Activated CD8-positive, alpha-beta memory T cell treated with anti-CD3 and anti-CD28 coated beads for 48 hours (primary cell): Measurements from ENCODE around the gene KIF12.

Source experiments
- DNase-seq, 3 experiments: peaks; one replicate each; pipeline ENCODE4 v3.0.0-alpha.2; 2020; ENCODE audit warnings: low read depth in 2 of 3, low spot score in 2 of 3

The KIF12 gene

DNA sequence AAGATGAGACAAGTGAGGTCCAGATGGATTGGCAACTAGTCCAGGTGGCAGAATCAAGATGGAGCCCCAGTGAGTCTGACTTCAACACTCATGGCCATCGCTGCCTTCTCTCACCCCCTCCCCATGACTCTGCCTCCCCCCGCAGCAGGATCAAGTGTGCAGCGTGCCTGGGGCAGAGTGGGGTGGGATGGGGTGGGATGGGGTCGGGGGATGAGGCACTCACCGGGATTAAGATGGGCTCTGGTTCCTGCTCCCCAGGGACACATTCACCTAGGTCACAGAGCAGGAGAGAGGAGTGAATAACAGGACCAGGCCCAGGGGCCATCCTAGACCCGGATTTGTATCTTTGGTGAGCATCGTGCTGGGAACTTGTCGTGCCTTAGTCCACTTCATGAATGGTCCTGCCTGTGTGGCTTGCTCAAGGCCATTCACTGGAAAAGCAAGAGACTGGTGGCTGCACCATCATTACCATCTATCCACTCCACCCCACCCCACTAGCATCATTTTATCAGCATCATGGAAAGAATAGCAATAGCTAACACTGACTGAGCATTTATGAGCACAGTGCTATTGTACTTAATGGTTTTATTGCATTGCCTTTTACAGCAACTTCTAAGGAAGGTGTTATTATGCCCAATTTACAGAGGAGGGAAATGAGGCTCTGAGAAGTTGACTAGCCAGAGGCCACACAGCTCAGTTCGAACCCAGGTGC, 29.5 kb downstream of the KIF12 start:
- DNase-seq: no peak

DNA sequence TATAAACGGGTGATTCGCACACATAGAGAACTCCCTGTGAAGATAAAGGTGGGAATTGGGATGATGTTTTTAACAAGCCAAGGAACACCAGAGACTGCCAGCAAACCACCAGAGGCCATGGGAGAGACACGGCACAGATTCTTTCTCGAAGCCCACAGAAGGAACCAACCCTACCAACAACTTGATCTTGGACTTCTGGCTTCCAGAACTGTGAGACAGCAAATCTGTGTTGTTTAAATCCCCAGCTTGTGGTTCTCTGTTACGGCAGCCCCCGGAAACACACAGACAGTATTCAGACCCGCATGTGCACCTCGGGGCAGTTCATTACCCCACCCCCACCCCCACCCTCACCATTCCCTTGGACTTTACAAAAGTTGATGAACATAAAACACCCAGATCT, 33.8 kb downstream of the KIF12 start:
- DNase-seq: no peak

DNA sequence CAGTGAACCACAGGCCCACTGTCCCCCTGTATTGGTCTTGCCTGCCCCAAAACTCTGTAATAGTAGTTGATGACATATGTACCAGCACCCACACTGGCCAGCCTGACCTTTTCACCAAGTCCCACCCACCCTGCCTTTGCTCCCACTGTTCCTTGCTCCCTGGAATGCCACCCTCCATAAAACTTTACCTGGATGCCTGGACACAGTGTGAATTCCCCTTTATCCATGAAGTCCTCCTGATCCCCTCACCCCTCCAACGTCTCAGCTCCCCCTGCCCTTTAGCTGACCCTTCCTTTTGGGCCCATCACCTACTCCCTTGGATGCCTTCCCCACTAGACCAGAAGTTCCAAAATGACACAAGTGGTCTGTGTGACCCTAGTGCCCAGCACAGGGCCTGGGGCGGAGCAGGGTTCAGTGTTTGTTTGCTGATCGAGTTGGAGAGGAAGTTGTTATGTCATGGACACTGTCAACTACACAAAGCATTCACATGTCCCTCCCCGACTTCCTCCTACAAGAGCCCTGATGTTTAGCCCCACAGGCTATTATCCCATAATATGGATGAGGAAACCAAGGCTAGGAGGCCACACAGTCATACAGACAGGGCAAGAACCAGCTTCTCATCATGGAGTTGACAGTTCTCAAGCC, 37.1 kb downstream of the KIF12 start:
- no peak for DNase-seq

DNA sequence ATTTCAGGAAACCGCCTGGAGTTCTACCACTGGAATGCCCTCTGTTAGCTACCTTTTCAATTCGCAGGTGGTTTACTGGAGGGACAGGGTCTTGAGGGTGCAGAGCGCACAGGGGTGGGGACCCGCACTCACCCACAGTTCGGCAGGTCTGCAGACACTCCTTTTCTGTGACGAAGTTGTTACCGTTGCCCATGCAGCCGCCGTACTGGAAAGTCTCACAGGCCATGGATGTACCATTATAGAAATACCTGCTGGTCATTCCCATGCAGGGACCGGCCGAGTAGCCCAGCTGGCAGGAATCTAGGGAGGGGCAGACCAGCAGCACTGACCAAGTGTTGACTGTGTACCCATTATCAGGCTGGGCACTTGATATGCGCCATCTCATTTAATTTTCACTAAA, 37.8 kb downstream of the KIF12 start:
- DNase-seq: no peak

DNA sequence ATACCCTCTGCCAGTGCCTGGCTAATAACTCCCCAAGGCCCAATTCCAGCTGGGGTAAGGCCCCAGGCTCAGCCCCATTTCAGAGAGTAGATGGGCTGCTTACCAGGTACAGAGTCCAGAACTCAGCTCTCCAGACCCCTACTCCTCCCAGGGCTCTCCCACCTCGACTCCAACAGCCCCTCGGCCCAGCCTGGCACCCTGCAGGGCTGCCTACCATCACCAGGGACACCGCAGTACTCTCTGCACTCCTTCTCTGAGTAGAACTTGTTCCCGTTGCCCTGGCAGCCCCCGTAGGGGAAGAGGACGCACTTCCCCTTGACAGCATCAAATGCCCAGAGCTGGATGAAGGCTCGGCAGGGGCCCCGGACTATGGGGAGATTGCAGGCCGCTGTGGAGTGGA, 38.4 kb downstream of the KIF12 start:
- no peak for DNase-seq

DNA sequence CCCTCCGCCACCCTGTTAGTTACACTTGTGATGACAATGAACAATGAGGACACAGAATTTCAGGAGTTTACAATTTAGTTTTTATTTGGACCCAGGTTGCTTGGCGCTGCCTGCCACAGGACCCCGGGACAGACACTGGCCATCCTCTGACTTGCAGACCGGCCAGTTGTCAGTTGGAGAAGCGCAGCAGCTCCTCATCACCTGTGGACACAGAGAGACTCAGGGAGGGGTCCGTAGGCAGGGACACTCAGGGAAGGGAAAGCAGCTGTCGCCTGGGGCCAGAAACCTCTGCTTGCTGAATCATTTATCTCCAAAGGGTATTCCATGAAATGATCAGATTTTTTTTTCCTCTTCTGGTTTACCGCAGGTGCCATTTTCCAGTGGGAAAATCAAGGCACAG, 39.0 kb downstream of the KIF12 start:
- no peak for DNase-seq

DNA sequence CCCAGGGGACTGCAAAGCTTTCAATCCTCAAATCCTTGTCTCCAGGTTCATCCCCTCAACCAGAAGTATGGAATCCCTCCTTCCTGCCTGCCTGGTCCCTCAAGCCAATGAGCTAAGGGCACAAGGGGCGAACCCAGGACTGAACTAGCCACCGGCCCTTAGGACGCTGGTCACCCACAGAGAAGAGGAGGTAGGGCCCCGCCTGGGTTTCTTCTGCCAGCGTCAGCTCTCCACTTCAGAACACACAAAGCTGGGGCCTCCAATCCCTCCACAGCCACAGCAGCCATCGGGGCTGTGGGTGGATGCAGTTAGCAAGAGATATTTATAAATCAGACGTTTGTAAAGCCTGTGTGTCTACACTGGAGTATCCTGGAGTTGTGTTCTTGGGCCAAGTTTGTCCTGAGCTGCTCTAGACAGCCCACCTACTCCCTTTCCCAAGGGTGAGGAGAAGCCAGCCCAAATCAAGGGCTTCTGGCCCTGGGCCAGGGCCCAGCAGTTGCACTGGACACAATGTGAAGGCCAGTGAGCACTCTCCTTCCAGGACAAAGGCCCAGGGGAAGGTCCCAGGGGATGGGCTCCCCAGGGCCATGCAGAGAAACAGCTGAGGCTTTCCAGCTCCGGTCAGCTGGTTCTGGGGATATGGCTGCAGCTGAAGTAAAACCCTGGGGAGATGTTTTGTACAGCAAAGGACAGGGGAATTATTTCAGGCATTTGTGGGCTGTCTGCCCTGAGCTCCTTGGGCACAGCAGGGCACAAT, 39.9 kb downstream of the KIF12 start:
- DNase-seq: no peak

DNA sequence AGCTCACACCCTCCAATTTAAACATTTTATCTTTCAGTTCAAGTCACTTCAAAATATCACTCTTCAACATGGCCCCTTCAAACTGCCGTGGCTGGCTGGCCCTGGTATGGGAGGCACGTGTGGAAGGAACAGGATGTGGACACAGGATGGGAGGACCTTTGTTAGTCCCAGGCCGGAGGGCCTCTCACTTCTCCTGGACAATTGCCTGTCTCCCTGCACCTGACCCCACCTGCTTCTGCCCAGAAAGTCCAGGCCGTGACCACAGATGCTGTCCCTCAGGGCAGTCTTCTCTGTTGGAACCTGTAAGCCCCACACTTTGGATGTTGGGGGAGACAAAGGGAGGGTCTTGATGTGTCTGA, 40.4 kb downstream of the KIF12 start:
- DNase-seq: no peak

- DNase-seq: no peak
These were observed 41.8 kb downstream of the KIF12 start for GRCh38 chr9:114057161-114057885.

GRCh38 chr9:114056527-114056926, 42.6 kb downstream of the KIF12 start:
- no peak for DNase-seq

DNA sequence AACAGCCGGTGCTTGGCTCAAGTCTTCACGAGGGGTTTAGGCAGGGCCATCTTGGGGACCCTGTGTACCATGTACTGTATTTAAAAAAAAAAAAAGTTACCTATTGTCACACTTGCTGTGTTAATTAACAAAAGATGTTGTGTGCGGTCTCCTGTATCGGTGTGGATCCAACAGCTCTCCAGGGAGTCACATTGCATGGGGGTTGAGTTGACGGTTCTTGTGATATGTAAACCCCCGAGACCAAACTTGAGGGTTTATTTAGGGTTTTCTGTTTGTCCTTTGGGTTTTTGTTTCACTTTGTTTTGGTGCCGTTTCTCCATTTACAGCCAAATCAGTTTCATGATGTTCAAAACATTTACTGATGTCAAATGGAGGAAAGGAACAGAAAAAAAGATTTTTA, 43.2 kb downstream of the KIF12 start:
- DNase-seq: no peak

DNA sequence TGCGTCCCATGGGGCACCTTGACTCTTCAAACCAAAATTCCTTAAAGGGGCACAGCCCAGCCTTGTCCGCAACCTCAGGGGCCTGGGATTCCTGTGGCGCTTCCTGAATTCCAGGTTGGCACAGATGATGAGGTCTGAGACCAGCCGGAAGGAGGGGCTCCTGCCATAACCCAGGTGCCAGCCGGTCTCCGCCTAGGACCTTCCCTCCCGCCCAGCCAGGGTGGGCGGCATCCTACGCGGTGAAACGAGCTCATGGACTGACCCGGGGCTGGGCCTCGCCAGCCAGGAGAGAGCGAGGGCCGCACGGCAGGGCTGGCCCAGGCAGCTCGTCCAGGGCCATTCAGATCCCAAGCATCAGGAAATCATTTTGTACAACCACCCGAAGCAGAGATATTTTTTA, 44.0 kb downstream of the KIF12 start:
- no peak for DNase-seq

DNA sequence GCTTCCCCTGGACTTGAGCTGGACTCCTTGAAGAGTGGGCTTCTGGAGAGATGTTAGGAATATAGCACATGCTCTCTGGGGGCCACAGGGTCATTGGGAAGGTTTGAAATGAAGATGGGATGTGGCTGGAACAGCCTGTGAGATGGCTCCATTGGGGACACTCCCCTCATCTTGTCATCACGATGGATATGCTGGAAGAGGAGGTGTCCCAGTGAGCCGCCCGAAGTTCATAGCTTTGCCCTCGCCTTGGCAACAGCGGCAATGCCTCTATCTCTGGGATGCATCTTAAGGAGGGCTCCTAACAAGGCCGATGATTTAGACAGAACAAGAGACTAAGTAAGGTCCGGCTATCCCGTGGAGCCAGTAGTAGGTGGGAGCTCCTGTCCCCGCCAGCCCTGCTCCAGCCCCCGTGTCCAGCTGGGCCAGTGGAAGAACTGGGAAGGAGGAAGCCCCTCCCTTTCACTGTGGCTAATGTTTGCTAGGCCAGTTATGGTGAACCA, 44.9 kb downstream of the KIF12 start:
- DNase-seq: no peak

DNA sequence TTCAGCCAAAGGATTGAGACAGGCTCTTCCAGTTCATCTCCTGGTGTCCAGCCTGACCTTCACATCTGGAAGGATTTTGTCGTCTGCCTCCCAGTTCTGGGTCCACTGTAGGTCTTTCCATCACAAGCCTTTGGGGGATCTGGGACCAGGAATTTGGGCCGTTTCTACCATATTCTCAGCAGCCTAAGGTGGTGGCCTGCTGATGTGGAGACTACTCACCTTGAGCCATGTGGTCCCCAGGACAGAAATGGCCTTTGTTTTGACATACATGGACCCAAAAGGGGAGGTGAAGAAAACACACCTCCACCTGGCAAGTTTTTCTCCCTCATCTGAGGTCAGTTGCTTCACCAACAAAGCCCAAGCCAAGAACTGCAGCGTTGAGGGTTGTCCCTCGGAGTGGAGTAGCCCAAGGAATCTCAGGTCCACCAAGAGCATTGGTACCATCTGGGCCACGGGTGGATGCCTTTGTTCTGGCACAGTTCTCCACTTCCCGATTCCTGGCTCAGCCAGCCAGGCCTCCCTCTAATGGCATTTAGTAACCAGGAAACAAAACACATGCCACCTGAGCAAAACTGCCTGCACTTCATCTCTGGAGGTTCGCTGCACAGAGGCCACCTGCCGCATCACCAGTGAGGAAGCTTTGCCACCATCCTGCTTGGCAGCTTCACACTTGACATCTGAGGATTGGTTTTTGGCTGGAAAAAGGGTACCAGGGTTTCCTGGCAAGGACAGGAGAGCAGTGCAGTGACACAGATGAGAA, 45.7 kb downstream of the KIF12 start:
- no peak for DNase-seq

GRCh38 chr9:114051706-114052105, 47.4 kb downstream of the KIF12 start:
- no peak for DNase-seq

GRCh38 chr9:114051281-114051680, 47.8 kb downstream of the KIF12 start:
- DNase-seq: no peak

DNA sequence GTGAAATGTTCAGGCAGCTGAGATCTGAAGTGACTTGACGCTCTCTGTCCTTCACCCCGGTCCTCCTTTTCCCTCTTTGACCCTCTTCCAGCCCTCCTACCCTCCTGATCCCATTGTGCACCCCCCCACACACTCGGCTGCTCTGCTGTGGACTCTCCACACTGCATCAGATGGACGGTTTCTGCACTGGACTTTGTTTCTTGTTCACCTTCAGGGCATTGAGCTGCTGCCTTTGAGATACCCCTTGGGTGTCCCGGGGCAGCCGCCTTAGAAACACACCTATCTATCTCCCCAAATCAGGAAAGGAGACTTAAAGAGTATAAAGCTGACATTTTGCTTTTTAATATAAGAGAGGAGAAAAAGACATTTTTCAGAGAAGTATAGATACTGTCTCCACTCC, 48.4 kb downstream of the KIF12 start:
- DNase-seq: no peak

GRCh38 chr9:114050226-114050568, 48.9 kb downstream of the KIF12 start:
- no peak for DNase-seq

DNA sequence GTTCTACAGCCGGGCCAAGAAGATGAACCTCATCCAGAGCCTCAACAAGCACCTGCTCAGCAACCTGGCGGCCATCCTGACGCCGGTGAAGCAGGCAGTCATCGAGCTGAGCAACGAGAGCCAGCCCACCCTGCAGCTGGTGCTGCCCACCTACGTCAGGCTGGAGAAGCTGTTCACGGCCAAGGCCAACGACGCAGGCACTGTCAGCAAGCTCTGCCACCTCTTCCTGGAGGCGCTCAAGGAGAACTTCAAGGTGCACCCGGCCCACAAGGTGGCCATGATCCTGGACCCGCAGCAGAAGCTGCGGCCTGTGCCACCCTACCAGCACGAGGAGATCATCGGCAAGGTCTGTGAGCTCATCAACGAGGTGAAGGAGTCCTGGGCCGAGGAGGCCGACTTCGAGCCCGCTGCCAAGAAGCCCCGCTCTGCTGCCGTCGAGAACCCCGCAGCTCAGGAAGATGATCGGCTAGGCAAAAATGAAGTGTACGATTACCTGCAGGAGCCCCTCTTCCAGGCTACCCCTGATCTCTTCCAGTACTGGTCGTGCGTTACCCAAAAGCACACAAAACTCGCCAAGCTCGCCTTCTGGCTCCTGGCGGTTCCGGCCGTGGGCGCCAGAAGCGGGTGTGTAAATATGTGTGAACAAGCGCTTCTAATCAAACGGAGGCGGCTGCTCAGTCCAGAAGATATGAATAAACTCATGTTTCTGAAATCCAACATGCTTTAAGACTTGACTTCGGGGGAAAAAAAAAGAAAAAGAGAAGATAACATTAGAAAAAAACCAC, 49.5 kb downstream of the KIF12 start:
- DNase-seq: no peak
